Measurements from ENCODE around the gene RPL36AL. TPM values are rescaled to one million over a fixed set of nuclear protein-coding genes. Genes with fewer than 3 reads are reported as not detected.

Gene RPL36AL
- total RNA-seq, 1 experiment from 2014 or later = 408 TPM

DNA sequence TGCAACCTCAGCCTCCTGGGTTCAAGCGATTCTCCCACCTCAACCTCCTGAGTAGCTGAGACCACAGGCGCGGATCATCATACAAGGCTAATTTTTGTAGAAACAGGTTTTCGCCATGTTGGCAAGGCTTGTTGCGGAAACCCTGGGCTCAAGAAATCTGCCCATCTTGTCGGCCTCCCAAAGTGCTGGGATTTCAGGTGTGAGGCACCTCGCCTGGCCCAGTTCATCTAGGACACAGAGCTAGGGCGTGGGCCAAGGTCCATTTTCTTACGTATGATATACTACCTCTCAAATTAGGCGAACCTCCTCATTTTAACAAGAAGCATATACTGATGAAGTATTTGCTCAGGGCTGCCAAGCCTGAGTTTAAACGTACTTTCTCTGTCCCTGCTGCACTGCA lies 36.4 kb downstream of the RPL36AL start:
- H3K27ac ChIP-seq (ENCODE audit: low read length) = no peak overlapping the region
- peaks cover 20% of the 10 kb centered on the region for H3K4me1 ChIP-seq (ENCODE audit: insufficient read depth, low read length)
- H3F3A ChIP-seq (ENCODE audit: low read length, unreplicated experiment) = peaks cover 16% of the 10 kb centered on the region
- DNase-seq = no peak
- intact Hi-C loops (cut with micrococcal nuclease) = no loop called here
- no peak for ATAC-seq
- H3K9me2 ChIP-seq (replicated peaks; ENCODE audit: low read length) = no peaks in the 10 kb centered on the region
- peak overlapping the region; percentile 97 for H3K9ac ChIP-seq (ENCODE audit: low read length)
- H3K79me2 ChIP-seq (ENCODE audit: low read length) = peaks cover 66% of the 10 kb centered on the region
- no peak overlapping the region for H2AFZ ChIP-seq (ENCODE audit: low read length)
- H3K4me3 ChIP-seq (ENCODE audit: low read length) = peak overlapping the region; percentile 93
- H3K27me3 ChIP-seq (ENCODE audit: low read length) = no peaks in the 10 kb centered on the region
- no peak for TF ChIP-seq EZH2phosphoT487 (IDR thresholded peaks at IDR 0.05; ENCODE audit: borderline replicate concordance, low read length)
- no peak for TF ChIP-seq EZH2 (IDR thresholded peaks at IDR 0.05; ENCODE audit: low read length, unreplicated experiment)
- TF ChIP-seq, protein P1, sequence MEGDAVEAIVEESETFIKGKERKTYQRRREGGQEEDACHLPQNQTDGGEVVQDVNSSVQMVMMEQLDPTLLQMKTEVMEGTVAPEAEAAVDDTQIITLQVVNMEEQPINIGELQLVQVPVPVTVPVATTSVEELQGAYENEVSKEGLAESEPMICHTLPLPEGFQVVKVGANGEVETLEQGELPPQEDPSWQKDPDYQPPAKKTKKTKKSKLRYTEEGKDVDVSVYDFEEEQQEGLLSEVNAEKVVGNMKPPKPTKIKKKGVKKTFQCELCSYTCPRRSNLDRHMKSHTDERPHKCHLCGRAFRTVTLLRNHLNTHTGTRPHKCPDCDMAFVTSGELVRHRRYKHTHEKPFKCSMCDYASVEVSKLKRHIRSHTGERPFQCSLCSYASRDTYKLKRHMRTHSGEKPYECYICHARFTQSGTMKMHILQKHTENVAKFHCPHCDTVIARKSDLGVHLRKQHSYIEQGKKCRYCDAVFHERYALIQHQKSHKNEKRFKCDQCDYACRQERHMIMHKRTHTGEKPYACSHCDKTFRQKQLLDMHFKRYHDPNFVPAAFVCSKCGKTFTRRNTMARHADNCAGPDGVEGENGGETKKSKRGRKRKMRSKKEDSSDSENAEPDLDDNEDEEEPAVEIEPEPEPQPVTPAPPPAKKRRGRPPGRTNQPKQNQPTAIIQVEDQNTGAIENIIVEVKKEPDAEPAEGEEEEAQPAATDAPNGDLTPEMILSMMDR (conservative IDR thresholded peaks at IDR 0.05; ENCODE audit: low read depth, low read length) = no peak
- no TSS peak for BruUV-seq (replicated peaks)
- H3K9me3 ChIP-seq (ENCODE audit: low read length) = no peaks in the 10 kb centered on the region
- ChIA-PET POLR2A (ENCODE audit: unreplicated experiment) (no interaction called here), CTCF (no interaction called here)
- peaks cover 41% of the 10 kb centered on the region for H4K20me1 ChIP-seq (ENCODE audit: low read length)
- H3K4me2 ChIP-seq (ENCODE audit: low read length) = peak overlapping the region; percentile 84
- H3K36me3 ChIP-seq (ENCODE audit: low read depth, low read length) = peaks cover 35% of the 10 kb centered on the region

DNA sequence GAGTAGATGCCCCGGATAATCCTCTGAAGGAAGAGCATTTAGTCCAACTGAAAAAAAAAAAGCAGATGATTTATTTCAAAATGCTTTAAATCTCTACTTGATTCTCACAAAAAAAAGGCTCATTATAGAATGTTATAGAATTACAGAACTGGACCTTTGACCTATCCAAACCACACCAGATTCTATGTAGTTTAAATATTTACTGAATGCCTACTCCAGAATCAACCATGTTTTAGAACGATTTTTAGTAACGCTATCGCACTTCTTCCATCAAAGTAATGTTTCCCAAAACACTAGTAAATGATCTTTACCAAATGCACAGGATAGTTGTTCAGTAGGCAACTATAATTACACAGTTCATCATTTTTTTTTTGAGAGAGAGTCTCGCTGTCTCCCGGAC lies 36.8 kb downstream of the RPL36AL start:
- Histone ChIP-seq H3K27ac (ENCODE audit: low read length) (no peak overlapping the region), H2AFZ (ENCODE audit: low read length) (no peak overlapping the region), H3K9me2 (replicated peaks; ENCODE audit: low read length) (no peaks in the 10 kb centered on the region), H3K4me1 (ENCODE audit: insufficient read depth, low read length) (peaks cover 20% of the 10 kb centered on the region), H3K36me3 (ENCODE audit: low read depth, low read length) (peaks cover 35% of the 10 kb centered on the region), H3K9ac (ENCODE audit: low read length) (no peak overlapping the region), H4K20me1 (ENCODE audit: low read length) (peaks cover 41% of the 10 kb centered on the region), H3K4me3 (ENCODE audit: low read length) (peak overlapping the region; percentile 93), H3K4me2 (ENCODE audit: low read length) (peak overlapping the region; percentile 84), H3F3A (ENCODE audit: low read length, unreplicated experiment) (peaks cover 16% of the 10 kb centered on the region), H3K79me2 (ENCODE audit: low read length) (peaks cover 70% of the 10 kb centered on the region), H3K9me3 (ENCODE audit: low read length) (no peaks in the 10 kb centered on the region), H3K27me3 (ENCODE audit: low read length) (no peaks in the 10 kb centered on the region)
- TF ChIP-seq EZH2 (IDR thresholded peaks at IDR 0.05; ENCODE audit: low read length, unreplicated experiment) (no peak), EZH2phosphoT487 (IDR thresholded peaks at IDR 0.05; ENCODE audit: borderline replicate concordance, low read length) (no peak)
- TF ChIP-seq, protein P1 (conservative IDR thresholded peaks at IDR 0.05; ENCODE audit: low read depth, low read length) = no peak
- CTCF ChIA-PET = no interaction called here
- no TSS peak for BruUV-seq (replicated peaks)
- DNase-seq (no peak), ATAC-seq (no peak)
- intact Hi-C loops (cut with micrococcal nuclease) = no loop called here
- POLR2A ChIA-PET (ENCODE audit: unreplicated experiment) = no interaction called here

DNA sequence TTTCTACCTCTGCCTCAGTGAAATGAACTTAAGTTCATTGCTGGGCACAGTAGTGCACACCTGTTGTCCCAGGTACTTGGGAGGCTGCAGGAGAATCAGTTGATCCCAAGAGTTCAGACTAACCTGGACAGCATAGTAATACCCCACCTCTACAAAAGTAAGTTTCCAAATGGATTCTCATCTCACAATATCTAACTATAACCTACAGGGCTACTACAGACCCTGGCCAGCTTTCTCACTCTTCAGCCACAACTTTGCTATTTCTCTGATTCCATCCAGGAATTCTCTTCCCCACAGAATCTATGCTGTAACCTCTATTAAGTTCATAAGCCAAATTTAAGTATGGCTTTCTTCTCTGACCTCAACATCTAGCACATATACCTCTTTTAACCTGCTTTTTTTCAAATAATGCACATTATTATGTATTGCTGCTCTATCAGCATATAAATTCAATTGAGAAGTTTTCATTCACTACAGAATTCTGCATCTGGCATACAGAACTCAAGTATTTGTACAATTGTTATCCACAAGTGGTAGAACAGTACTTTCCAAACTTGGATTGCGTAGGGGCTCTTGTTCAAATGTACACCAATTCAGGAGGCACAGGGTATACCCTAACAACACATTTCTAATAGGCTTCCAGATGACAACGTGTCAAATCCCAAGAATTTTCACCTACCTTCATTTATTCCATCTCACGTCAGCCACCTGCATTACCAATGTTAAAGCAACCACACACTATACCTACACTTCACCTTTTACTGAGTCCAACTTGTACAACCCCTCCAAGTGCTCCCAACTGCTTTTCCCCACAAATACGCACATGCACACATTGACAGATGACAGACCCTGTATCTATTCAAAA lies 38.1 kb downstream of the RPL36AL start:
- no peak for ATAC-seq
- peaks cover 43% of the 10 kb centered on the region for H3K36me3 ChIP-seq (ENCODE audit: low read depth, low read length)
- intact Hi-C loops (cut with micrococcal nuclease) = no loop called here
- TF ChIP-seq, protein P1 (conservative IDR thresholded peaks at IDR 0.05; ENCODE audit: low read depth, low read length) = no peak
- TF ChIP-seq EZH2 (IDR thresholded peaks at IDR 0.05; ENCODE audit: low read length, unreplicated experiment) = no peak
- TF ChIP-seq EZH2phosphoT487 (IDR thresholded peaks at IDR 0.05; ENCODE audit: borderline replicate concordance, low read length) = no peak
- no peak overlapping the region for H3K4me3 ChIP-seq (ENCODE audit: low read length)
- H4K20me1 ChIP-seq (ENCODE audit: low read length) = peaks cover 41% of the 10 kb centered on the region
- H3K9me2 ChIP-seq (replicated peaks; ENCODE audit: low read length) = no peaks in the 10 kb centered on the region
- no peak overlapping the region for H3K27ac ChIP-seq (ENCODE audit: low read length)
- no peak overlapping the region for H3K9ac ChIP-seq (ENCODE audit: low read length)
- H3K4me1 ChIP-seq (ENCODE audit: insufficient read depth, low read length) = peaks cover 20% of the 10 kb centered on the region
- peaks cover 71% of the 10 kb centered on the region for H3K79me2 ChIP-seq (ENCODE audit: low read length)
- no peak for DNase-seq
- POLR2A ChIA-PET (ENCODE audit: unreplicated experiment) = no interaction called here
- BruUV-seq (replicated peaks) = no TSS peak
- H3K9me3 ChIP-seq (ENCODE audit: low read length) = no peaks in the 10 kb centered on the region
- H3K4me2 ChIP-seq (ENCODE audit: low read length) = 0 out of 2 replicates have a peak overlapping the region, but pooled peaks have one; percentile 84
- CTCF ChIA-PET = no interaction called here
- no peaks in the 10 kb centered on the region for H3K27me3 ChIP-seq (ENCODE audit: low read length)
- peaks cover 21% of the 10 kb centered on the region for H3F3A ChIP-seq (ENCODE audit: low read length, unreplicated experiment)
- no peak overlapping the region for H2AFZ ChIP-seq (ENCODE audit: low read length)

Data from PC-3 (cell line).